SIG-M5 (cell line): ENCODE measurements around the gene RALGAPA1.
"Not testable (repeated sequence)": the region's sequence is repeated elsewhere in the genome, so short reads cannot be mapped to it uniquely, and the experiment has no call there.

Experiments
- DNase-seq: peaks from one replicate; lab custom pipeline; 2025; lab: John Stamatoyannopoulos, UW

RALGAPA1 gene

GRCh38 chr14:35696575-35696974 lies 112.5 kb downstream of the RALGAPA1 start:
- DNase-seq, result no peak

GRCh38 chr14:35696119-35696518 lies 113.0 kb downstream of the RALGAPA1 start:
- no peak for DNase-seq

- no peak for DNase-seq
Observed at GRCh38 chr14:35695647-35696046, 113.4 kb downstream of the RALGAPA1 start.

- no peak for DNase-seq
Observed at GRCh38 chr14:35695072-35695471, 114.0 kb downstream of the RALGAPA1 start.

GRCh38 chr14:35689000-35689460 lies 120.1 kb downstream of the RALGAPA1 start:
- no peak for DNase-seq

- no peak for DNase-seq
Observed at GRCh38 chr14:35688126-35688826, 120.8 kb downstream of the RALGAPA1 start.

- no peak for DNase-seq
Observed at GRCh38 chr14:35687335-35687939, 121.7 kb downstream of the RALGAPA1 start.

- not testable (repeated sequence) for DNase-seq
Observed at GRCh38 chr14:35683688-35684087, 125.4 kb downstream of the RALGAPA1 start.

GRCh38 chr14:35682802-35683201 lies 126.3 kb downstream of the RALGAPA1 start:
- no peak for DNase-seq

GRCh38 chr14:35678403-35679028 lies 130.6 kb downstream of the RALGAPA1 start:
- no peak for DNase-seq

GRCh38 chr14:35669782-35670181 lies 139.3 kb downstream of the RALGAPA1 start:
- DNase-seq, result no peak

GRCh38 chr14:35666429-35667043 lies 142.6 kb downstream of the RALGAPA1 start:
- no peak for DNase-seq

GRCh38 chr14:35661875-35662274 lies 147.2 kb downstream of the RALGAPA1 start:
- DNase-seq, result no peak

GRCh38 chr14:35653045-35653444 lies 156.1 kb downstream of the RALGAPA1 start:
- DNase-seq, result no peak

- no peak for DNase-seq
Observed at GRCh38 chr14:35643513-35643912, 165.6 kb downstream of the RALGAPA1 start.

- no peak for DNase-seq
Observed at GRCh38 chr14:35637851-35638250, 171.2 kb downstream of the RALGAPA1 start.

- DNase-seq, result no peak
Observed at GRCh38 chr14:35637269-35637668, 171.8 kb downstream of the RALGAPA1 start.

- no peak for DNase-seq
Observed at GRCh38 chr14:35632676-35633075, 176.4 kb downstream of the RALGAPA1 start.

- DNase-seq, result no peak
Observed at GRCh38 chr14:35632271-35632670, 176.8 kb downstream of the RALGAPA1 start.

GRCh38 chr14:35631071-35631805 lies 177.9 kb downstream of the RALGAPA1 start:
- DNase-seq, result no peak

- no peak for DNase-seq
Observed at GRCh38 chr14:35628989-35629388, 180.1 kb downstream of the RALGAPA1 start.

- DNase-seq, result not testable (repeated sequence)
Observed at GRCh38 chr14:35626947-35627346, 182.1 kb downstream of the RALGAPA1 start.
